NCI-H1417 (cell line): Measurements from ENCODE around the gene UBL4B.
A peak's percentile ranks its signal among the peaks of the same experiment; 100 is the strongest.

Experiments
- DNase-seq, 3 experiments: peaks; one replicate each; lab custom pipeline; 2025; lab: John Stamatoyannopoulos, UW

UBL4B gene

DNA sequence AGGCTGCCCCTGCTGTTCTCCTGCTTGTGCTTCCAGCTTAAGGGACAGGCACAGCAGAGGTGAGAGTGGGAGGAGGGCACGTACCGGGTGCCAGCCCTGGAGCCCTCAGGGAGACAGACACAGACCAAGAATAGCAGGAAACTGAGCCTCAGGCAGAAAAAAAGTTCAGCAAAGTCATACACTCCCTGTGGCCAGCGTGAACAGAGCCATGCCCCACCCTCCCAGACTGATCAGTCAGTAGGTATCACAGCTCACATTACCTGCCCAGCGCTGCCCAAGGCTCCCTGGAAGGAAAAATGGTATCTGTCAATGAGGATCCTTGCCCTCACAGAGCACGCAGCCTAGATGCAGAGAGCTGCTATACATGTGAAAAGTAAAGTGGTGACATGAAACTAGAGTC is 1.3 kb downstream of the UBL4B start:
- peak in 1 of 3 experiments; percentile 14 for DNase-seq

- DNase-seq: peak in 1 of 3 experiments; percentile 30
Observed at GRCh38 chr1:110114173-110114572, 1.9 kb downstream of the UBL4B start.

- peak; percentile 43 to 83 (median 55) for DNase-seq
Observed at GRCh38 chr1:110114784-110115183, 2.5 kb downstream of the UBL4B start.

GRCh38 chr1:110118636-110119396 is 6.6 kb downstream of the UBL4B start:
- peak in 1 of 3 experiments; percentile 18 for DNase-seq

- peak in 1 of 3 experiments; percentile 35 for DNase-seq
Observed at GRCh38 chr1:110119843-110120242, 7.6 kb downstream of the UBL4B start.

- no peak for DNase-seq
Observed at GRCh38 chr1:110120960-110121561, 8.8 kb downstream of the UBL4B start.

DNA sequence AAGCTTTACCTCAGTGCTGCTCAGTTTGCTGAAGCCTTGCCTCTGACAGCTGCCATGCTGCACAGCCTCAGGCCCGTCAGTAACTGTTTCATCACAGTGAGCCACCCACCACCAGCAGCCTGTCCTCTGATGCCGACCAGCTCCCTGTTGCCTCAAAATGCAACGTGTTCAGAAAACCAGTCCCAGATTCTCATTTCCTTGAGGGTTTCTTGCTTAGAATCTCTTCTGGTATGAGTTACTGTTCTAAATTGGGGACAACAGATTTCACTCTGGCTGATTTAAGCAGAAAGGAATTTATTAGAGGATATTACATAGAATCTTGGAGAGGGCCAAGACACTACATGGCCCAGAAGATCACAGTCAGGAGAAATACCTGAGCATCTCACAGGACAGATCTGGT is 11.0 kb downstream of the UBL4B start:
- DNase-seq: no peak

DNA sequence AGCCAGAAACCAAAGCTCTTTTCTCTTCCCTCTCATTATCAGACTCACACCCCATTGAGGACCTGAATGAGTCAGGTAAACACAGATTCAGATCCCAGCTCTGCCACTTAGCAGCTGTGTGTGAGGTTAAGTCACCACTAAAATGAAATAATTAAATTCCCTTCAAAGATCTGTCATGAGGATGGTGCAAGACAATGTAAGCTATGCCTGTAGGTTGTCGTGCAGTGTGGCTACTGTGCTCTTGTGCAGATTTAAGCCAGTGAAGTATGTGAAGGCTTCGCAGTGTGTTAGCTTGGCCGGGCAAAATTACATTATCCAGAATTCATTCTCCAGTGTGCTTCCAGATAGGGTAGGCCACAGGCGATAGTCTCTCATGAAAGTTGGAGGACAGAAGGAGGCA is 13.6 kb downstream of the UBL4B start:
- peak in 1 of 3 experiments; percentile 51 for DNase-seq

DNA sequence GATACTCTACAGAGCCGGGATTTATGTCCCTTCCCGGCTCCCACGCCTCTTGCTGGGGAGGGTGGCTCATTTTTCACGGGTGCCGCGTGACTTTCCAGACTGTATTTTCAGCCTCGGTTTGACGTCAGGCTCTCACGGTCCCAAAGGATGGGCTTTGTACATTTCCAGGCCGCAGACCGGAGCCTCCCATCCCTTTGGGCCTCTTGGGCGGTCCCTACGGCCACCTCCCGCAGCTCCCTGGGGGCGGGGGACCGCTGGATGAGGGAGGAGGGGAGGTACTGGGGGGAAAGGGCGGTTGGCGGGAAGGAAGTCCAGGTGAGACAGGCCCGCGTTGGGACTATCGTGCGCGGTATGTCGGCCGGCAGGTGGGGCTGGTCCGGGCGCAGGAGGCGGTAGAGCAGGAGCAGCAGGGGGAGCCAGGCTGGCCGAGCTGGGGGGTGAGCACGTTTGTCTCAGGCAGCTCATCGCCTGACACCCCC is 17.9 kb downstream of the UBL4B start:
- peak in 2 of 3 experiments; percentile 27 to 55 for DNase-seq

- peak; percentile 65 to 94 (median 79) for DNase-seq
Observed at GRCh38 chr1:110130989-110131388, 18.7 kb downstream of the UBL4B start.

DNA sequence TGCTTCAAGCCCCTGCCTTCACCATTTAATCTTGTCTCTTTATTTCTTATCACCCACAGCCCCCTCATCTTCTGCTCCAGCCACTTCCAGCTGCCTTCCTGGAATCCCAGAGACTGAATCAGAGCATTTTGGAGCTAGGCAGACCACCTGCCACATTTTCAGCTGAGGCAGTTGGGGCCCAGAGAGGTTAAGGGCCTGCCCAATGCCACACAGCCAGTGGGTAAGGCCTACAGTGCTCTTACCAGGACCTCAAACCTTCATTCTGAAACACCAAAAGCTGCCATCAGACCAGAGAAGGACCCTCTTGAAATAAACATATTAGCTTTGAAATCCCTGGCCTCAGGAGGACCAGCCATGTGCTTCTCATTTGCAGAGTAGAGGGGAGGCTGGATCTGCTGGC is 20.4 kb downstream of the UBL4B start:
- DNase-seq: no peak

- no peak for DNase-seq
Observed at GRCh38 chr1:110133436-110133835, 21.2 kb downstream of the UBL4B start.

DNA sequence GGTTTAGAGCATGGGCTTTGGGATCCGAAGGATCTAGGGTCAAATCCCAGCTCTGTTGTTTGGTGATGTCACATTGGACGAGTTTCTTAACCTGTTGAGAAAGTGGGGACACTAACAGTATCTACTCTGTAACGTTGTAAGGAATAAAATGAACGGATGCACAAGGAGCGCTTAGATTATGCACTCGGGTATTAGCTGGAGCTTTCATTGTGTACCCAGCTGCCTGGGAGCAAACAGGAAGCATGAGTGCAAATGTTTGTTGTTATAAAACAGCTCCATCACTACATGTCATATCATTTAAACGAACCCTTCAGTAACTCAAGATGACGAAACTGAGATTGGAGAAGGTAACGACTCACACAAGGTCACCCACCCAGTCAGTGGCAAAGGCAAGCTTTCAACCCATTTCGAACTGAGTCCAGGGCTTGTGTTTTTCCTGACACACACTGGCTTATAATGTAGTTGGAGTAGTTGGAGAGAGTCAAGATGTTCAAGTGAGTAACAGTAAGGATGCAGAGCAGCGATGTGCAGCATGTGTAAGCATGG is 21.9 kb downstream of the UBL4B start:
- DNase-seq: peak; percentile 16 to 90 (median 67)

- peak in 2 of 3 experiments; percentile 76 to 92 for DNase-seq
Observed at GRCh38 chr1:110135246-110135645, 23.0 kb downstream of the UBL4B start.

DNA sequence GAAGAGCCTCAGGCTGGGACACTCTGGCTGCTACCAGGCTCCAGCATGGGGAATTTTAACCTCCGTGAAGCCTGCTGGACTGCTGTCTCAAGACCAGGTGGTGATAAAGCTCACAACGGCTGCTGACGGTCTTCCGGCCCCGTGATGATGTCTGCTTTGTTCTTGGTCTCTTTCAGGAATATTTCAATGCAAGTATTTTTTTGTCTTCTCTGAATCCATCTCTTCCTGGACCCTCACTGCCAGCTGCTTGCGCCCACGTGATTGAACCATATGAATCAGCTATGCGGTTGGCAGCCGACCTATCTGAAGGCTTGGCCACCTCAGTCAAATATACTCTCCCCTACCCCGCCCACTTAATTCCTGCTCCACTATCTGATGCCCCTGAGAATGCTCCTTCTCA is 23.4 kb downstream of the UBL4B start:
- DNase-seq: peak in 2 of 3 experiments; percentile 64 to 84

- peak; percentile 92 to 98 (median 97) for DNase-seq
Observed at GRCh38 chr1:110136911-110137310, 24.7 kb downstream of the UBL4B start.

DNA sequence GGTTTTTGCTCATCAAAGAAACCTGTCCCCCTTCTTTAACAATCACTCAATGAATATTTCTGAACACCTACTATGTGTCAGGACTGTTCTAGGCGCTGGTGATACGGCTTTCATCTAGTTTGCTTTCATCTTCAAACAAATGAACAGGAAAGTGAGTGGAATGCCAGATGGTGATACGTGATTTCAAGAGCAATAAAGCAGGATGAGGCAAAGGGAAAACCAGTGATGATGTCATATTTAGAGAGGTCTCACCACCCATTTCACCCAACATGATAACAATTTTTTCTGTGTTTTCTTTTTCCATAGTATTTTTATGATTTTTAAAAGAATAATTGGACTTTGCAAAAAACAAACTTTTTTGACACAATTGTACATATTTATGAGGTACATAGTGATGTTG is 26.7 kb downstream of the UBL4B start:
- no peak for DNase-seq

- DNase-seq: no peak
Observed at GRCh38 chr1:110144366-110144765, 32.1 kb downstream of the UBL4B start.

- DNase-seq: peak in 2 of 3 experiments; percentile 28 to 48
Observed at GRCh38 chr1:110148961-110149360, 36.7 kb downstream of the UBL4B start.

- DNase-seq: peak; percentile 36 to 62 (median 61)
Observed at GRCh38 chr1:110150330-110151174, 38.3 kb downstream of the UBL4B start, which contains the start of gene SLC6A17. SLC6A17 (plus strand) TSS chr1:110150494; CDS start chr1:110166930, 16,436 bp downstream.

- no peak for DNase-seq
Observed at GRCh38 chr1:110151175-110151669, 39.0 kb downstream of the UBL4B start.
